Neural cell (in vitro differentiated cells): ENCODE measurements around the gene FOXI1. TPM values are rescaled to one million over a fixed set of nuclear protein-coding genes. Genes with fewer than 3 reads are reported as not detected.

Experiments
- H2AFZ ChIP-seq: fragments of 200-600, 300-800 bp; sonication (generic), shearing (Covaris generic); 2 replicates; pipeline ENCODE4 v1.6.0; 2014; ENCODE audit warnings: low read depth, mild to moderate bottlenecking, antibody characterized with exemption, low read length, moderate library complexity
- H3F3A ChIP-seq: fragments of 200-600 bp; shearing (Covaris generic); 2 replicates; pipeline ENCODE4 v1.6.1; 2016; ENCODE audit warnings: mild to moderate bottlenecking, moderate library complexity, mixed read lengths, antibody characterized with exemption, low read length; ENCODE audit not compliant: insufficient read depth, poor library complexity, severe bottlenecking
- H3K27ac ChIP-seq: fragments of 200-600, 300-800 bp; sonication (generic), shearing (Covaris generic); 2 replicates; pipeline ENCODE4 v1.5.1; 2014; ENCODE audit warnings: mild to moderate bottlenecking, low read length, moderate library complexity
- H3K27me3 ChIP-seq: fragments of 300-800, 200-600 bp; sonication (generic), shearing (Covaris generic); 2 replicates; pipeline ENCODE4 v1.6.0; 2014; ENCODE audit warnings: mild to moderate bottlenecking, low read depth, low read length, moderate library complexity; ENCODE audit not compliant: insufficient read depth
- H3K36me3 ChIP-seq: fragments of 300-800, 200-600 bp; sonication (generic), shearing (Covaris generic); 2 replicates; pipeline ENCODE4 v1.5.1; 2014; ENCODE audit warnings: mild to moderate bottlenecking, antibody characterized with exemption, low read length, moderate library complexity; ENCODE audit not compliant: insufficient read depth
- H3K4me2 ChIP-seq: fragments of 300-800, 200-600 bp; sonication (generic), shearing (Covaris generic); 2 replicates; pipeline ENCODE4 v1.6.0; 2014; ENCODE audit warnings: mild to moderate bottlenecking, low read length
- H3K4me3 ChIP-seq: fragments of 300-800, 200-600 bp; sonication (generic), shearing (Covaris generic); 2 replicates; pipeline ENCODE4 v1.5.1; 2014; ENCODE audit warnings: mild to moderate bottlenecking, low read length, moderate library complexity
- H3K79me2 ChIP-seq: fragments of 200-600 bp; shearing (Covaris generic); replicated peaks from 2 replicates; pipeline ENCODE4 v1.6.0; 2014; ENCODE audit warnings: mild to moderate bottlenecking, low read length, moderate library complexity; ENCODE audit not compliant: insufficient read depth
- H3K9ac ChIP-seq: fragments of 300-800, 200-600 bp; sonication (generic), shearing (Covaris generic); 2 replicates; pipeline ENCODE4 v1.6.1; 2016; ENCODE audit warnings: mild to moderate bottlenecking, low read length, mixed read lengths
- H3K9me2 ChIP-seq: fragments of 200-600 bp; shearing (Covaris generic); 2 replicates; pipeline ENCODE4 v1.6.1; 2016; ENCODE audit warnings: mild to moderate bottlenecking, low read length, mixed read lengths; ENCODE audit not compliant: insufficient read depth
- H3K9me3 ChIP-seq: fragments of 200-600, 300-800 bp; sonication (generic), shearing (Covaris generic); 2 replicates; pipeline ENCODE4 v1.6.1; 2016; ENCODE audit warnings: mild to moderate bottlenecking, mixed run types, low read length, moderate library complexity, mixed read lengths
- H4K20me1 ChIP-seq: fragments of 200-600 bp; shearing (Covaris generic); 2 replicates; pipeline ENCODE4 v1.6.1; 2016; ENCODE audit warnings: mild to moderate bottlenecking, mixed run types; ENCODE audit not compliant: insufficient read depth
- CTCF ChIP-seq: fragments of 450-650 bp; IDR thresholded peaks from 2 replicates; pipeline ENCODE4 v1.5.1; 2014; ENCODE audit warnings: antibody characterized with exemption, mild to moderate bottlenecking, moderate library complexity; ENCODE audit not compliant: poor library complexity, severe bottlenecking
- EP300 ChIP-seq: fragments of 450-650 bp; conservative IDR thresholded peaks from 2 replicates; pipeline ENCODE4 v1.6.1; 2014; ENCODE audit warnings: antibody characterized with exemption, mild to moderate bottlenecking, moderate library complexity; ENCODE audit not compliant: poor library complexity, severe bottlenecking
- EZH2 ChIP-seq: fragments of 200-600, 300-800 bp; shearing (Covaris generic), sonication (generic); IDR thresholded peaks from 2 replicates; pipeline ENCODE4 v1.6.1; 2014; ENCODE audit warnings: antibody characterized with exemption, low read length, borderline replicate concordance, mild to moderate bottlenecking; ENCODE audit not compliant: insufficient read depth, poor library complexity, severe bottlenecking
- MXI1 ChIP-seq: fragments of 450-650 bp; conservative IDR thresholded peaks from 2 replicates; pipeline ENCODE4 v1.6.1; 2014; ENCODE audit warnings: antibody characterized with exemption, mild to moderate bottlenecking; ENCODE audit not compliant: poor library complexity, severe bottlenecking
- POLR2AphosphoS5 ChIP-seq: IDR thresholded peaks from 2 replicates; pipeline ENCODE4 v1.6.1; 2012
- RAD21 ChIP-seq: fragments of 450-650 bp; conservative IDR thresholded peaks from 2 replicates; pipeline ENCODE4 v1.6.1; 2014; ENCODE audit warnings: antibody characterized with exemption, mild to moderate bottlenecking, moderate library complexity
- SMC3 ChIP-seq: fragments of 450-650 bp; conservative IDR thresholded peaks from 2 replicates; pipeline ENCODE4 v1.6.1; 2014; ENCODE audit warnings: antibody characterized with exemption, mild to moderate bottlenecking, moderate library complexity; ENCODE audit not compliant: poor library complexity
- TAF1 ChIP-seq: IDR thresholded peaks from 2 replicates; pipeline ENCODE4 v1.6.1; 2012; ENCODE audit warnings: low read depth
- polyA plus RNA-seq: library from polyadenylated mRNA; depleted of rRNA; stranded (reverse); fragments of >200 nt; gene quantifications from 2 replicates; pipeline ENCODE4 v1.2.3, GENCODE V29; 2014
- TF ChIP-seq, protein P1 (sequence below): IDR thresholded peaks from 2 replicates; pipeline ENCODE4 v1.6.1; 2012; ENCODE audit warnings: borderline replicate concordance

The FOXI1 gene
- polyA plus RNA-seq, 1 donor from 2014 or later, result not detected

- H4K20me1 ChIP-seq, result no peaks in the 10 kb centered on the region
- no peak for TF ChIP-seq SMC3
- TF ChIP-seq EZH2, result no peak
- no peak for TF ChIP-seq POLR2AphosphoS5
- no peak for TF ChIP-seq EP300
- TF ChIP-seq, protein P1, sequence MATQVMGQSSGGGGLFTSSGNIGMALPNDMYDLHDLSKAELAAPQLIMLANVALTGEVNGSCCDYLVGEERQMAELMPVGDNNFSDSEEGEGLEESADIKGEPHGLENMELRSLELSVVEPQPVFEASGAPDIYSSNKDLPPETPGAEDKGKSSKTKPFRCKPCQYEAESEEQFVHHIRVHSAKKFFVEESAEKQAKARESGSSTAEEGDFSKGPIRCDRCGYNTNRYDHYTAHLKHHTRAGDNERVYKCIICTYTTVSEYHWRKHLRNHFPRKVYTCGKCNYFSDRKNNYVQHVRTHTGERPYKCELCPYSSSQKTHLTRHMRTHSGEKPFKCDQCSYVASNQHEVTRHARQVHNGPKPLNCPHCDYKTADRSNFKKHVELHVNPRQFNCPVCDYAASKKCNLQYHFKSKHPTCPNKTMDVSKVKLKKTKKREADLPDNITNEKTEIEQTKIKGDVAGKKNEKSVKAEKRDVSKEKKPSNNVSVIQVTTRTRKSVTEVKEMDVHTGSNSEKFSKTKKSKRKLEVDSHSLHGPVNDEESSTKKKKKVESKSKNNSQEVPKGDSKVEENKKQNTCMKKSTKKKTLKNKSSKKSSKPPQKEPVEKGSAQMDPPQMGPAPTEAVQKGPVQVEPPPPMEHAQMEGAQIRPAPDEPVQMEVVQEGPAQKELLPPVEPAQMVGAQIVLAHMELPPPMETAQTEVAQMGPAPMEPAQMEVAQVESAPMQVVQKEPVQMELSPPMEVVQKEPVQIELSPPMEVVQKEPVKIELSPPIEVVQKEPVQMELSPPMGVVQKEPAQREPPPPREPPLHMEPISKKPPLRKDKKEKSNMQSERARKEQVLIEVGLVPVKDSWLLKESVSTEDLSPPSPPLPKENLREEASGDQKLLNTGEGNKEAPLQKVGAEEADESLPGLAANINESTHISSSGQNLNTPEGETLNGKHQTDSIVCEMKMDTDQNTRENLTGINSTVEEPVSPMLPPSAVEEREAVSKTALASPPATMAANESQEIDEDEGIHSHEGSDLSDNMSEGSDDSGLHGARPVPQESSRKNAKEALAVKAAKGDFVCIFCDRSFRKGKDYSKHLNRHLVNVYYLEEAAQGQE, result no peak
- no peak for TF ChIP-seq TAF1
- no peak overlapping the region for H3K27ac ChIP-seq
- no peaks in the 10 kb centered on the region for H3K36me3 ChIP-seq
- H3K9me3 ChIP-seq, result no peaks in the 10 kb centered on the region
- H3F3A ChIP-seq, result no peaks in the 10 kb centered on the region
- H3K79me2 ChIP-seq, result no peaks in the 10 kb centered on the region
- no peak overlapping the region for H3K4me3 ChIP-seq
- no peak overlapping the region for H3K4me2 ChIP-seq
- no peak overlapping the region for H2AFZ ChIP-seq
- H3K9me2 ChIP-seq, result no peaks in the 10 kb centered on the region
- no peaks in the 10 kb centered on the region for H3K27me3 ChIP-seq
- H3K9ac ChIP-seq, result no peak overlapping the region
Observed at GRCh38 chr5:170154297-170154696, 48.6 kb downstream of the FOXI1 start.

DNA sequence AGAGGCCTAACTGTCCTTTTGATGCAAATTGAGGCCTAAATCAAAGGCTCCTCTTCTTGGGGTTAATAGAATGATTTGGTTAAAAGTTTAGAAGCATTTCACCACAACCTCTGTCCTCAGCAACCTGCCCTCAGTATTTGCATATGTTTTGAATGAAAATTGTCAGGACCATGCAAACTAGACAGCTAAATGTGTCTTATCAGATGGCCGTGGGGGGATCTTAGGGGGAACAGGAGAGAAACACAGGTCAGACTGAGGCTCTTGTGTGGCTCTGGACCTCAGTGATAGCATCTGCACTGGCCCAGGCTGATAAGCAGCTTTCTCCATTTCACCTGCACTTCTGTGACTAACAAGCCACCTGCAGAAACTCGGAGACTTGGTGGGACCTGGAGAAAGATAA lies 49.0 kb downstream of the FOXI1 start:
- no peaks in the 10 kb centered on the region for H3K79me2 ChIP-seq
- H2AFZ ChIP-seq, result no peak overlapping the region
- no peaks in the 10 kb centered on the region for H3K9me2 ChIP-seq
- no peak overlapping the region for H3K27ac ChIP-seq
- H3K4me2 ChIP-seq, result no peak overlapping the region
- TF ChIP-seq POLR2AphosphoS5 (no peak), MXI1 (no peak), CTCF (no peak), SMC3 (no peak), TAF1 (no peak), RAD21 (no peak), EP300 (no peak), EZH2 (no peak)
- TF ChIP-seq, protein P1, result no peak
- H3K9ac ChIP-seq, result no peak overlapping the region
- H3K9me3 ChIP-seq, result no peaks in the 10 kb centered on the region
- no peak overlapping the region for H3K4me3 ChIP-seq
- H3K27me3 ChIP-seq, result no peaks in the 10 kb centered on the region
- no peaks in the 10 kb centered on the region for H3F3A ChIP-seq
- H4K20me1 ChIP-seq, result no peaks in the 10 kb centered on the region
- H3K36me3 ChIP-seq, result no peaks in the 10 kb centered on the region
